Stimulated activated CD8-positive, alpha-beta memory T cell treated with anti-CD3 and anti-CD28 coated beads, Interleukin-12 subunit alpha, Interleukin-12 subunit beta, amount 100 ng/mL, for 24 hours (primary cell): ENCODE measurements around the gene ZBTB38.

Source experiments
- DNase-seq: peaks from one replicate; pipeline ENCODE4 v3.0.0-alpha.2; 2020; ENCODE audit errors: extremely low read depth

Gene ZBTB38

GRCh38 chr3:141403576-141403975 is 35.3 kb downstream of the ZBTB38 start:
- no peak for DNase-seq

DNA sequence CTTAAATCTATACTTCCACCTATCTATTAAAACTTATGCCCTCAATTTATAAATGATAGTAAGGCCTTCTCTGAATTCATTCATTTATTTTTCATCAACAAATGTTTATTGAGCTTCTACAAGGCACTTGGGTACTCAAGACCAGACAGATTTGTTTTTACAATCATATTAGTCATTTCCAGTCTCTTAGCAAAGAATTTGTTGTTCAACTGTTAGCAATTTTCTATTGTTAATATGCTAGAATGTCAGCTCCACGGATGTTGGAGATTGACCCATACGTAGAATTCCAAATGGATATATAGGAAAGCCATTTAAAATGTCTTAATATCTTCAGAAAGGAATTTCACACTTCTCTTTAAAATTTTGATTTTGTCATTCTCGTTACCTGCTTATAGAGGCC is 36.7 kb downstream of the ZBTB38 start:
- DNase-seq, result no peak

- no peak for DNase-seq
Measured at GRCh38 chr3:141405591-141405990, 37.3 kb downstream of the ZBTB38 start.

DNA sequence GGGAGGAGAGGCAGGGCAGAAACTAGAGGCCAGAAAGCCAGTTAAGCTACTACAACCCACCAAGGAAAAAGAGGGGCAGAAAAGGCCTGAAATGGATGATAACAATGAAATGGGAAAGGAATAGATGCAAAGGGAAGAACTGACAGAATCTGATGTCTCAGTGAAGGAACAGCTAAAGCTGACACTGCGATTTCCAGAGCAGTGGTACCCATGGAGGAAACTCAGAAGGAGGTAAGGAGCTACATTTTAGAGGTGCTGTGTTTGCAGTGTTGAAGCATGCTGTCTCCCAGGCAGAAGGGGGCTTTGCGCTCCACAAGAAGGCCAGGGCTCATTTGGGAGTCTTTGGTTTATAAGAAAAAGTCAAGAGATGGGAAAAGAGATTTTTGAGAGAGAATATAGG is 38.0 kb downstream of the ZBTB38 start:
- no peak for DNase-seq

DNA sequence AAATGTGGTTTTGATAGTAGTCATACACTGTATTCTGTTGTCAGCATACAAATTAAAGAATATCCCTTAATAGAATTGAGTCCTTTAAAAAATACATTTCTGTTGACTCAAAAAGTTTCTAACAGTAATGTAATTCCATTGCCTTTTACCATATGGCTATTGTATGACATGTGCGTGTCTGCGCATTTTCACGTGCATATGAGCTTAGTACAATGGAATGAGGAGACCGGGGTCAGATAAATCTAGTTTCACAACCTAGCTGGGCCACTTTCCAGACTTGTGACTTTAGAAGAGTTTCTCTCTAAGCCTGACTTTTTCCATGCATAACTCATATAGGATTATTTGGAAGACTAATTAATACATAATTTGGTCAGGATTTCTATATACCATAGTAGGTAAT is 38.7 kb downstream of the ZBTB38 start:
- no peak for DNase-seq

DNA sequence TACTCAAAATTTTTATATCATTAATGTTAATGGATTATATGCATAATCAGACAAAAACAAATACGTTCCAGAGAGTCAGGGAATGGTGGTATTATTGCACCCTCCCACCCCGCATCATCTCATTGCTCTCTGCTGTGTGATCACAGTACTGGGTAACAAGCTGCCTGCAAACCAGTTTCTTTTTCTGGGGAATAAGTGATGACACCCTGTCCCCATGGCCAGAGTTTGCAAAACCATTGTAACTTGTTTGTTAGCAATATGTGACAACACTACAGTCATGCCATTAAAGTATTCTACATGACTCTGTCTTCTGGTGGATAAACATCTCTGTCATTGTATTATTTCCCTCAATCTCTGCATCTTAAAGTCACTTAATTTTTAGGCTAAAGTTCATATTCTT is 39.5 kb downstream of the ZBTB38 start:
- DNase-seq, result no peak

GRCh38 chr3:141408596-141408995 is 40.3 kb downstream of the ZBTB38 start:
- no peak for DNase-seq

GRCh38 chr3:141409940-141410241 is 41.6 kb downstream of the ZBTB38 start:
- no peak for DNase-seq

DNA sequence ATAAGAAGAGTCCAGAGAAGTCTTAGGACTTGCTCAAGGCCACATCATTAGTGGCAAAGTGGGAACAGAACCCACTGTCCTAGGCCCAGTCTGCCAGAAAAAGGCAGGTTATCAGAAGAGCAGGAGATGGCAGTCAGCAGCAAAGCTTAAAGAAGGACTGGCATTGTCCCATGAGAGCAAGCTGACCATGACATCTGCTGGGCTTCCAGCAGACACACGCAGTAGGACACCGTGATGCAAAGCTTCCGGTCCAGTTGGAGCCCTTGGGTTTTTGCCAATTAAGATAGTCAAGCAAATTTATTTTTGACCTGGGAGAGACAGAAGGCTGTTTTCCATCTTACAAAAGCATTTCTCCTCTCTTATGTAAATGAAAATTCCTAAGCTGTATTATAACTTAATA is 42.1 kb downstream of the ZBTB38 start:
- DNase-seq, result no peak

- no peak for DNase-seq
Measured at GRCh38 chr3:141410846-141411245, 42.5 kb downstream of the ZBTB38 start.

DNA sequence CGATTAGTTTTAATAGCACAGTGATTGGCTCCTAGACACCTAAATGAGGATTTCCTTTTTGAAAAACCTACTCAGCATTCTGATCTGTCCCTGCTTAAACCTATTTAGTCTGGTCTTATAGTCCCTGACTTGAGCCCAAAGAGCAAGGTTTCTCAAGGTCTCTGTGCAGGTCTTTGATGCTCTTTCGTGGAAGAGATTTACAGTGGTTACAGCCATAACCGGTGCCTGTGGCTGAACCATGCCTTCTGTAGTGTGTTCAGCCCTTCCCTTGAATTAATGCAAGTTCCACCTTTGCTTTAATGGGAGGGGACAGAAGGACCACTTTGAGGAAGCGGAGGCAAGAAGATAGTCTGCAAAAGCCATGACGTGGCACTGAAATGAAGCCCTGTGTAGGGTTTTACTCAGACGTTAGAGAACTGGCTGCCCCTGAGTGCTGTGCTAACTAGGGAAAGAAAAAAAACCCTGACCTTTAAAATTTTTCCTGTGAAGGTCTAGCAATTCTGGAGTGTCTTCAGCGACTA is 43.0 kb downstream of the ZBTB38 start:
- no peak for DNase-seq

GRCh38 chr3:141412087-141412935 is 44.0 kb downstream of the ZBTB38 start:
- DNase-seq, result peak; percentile 22

DNA sequence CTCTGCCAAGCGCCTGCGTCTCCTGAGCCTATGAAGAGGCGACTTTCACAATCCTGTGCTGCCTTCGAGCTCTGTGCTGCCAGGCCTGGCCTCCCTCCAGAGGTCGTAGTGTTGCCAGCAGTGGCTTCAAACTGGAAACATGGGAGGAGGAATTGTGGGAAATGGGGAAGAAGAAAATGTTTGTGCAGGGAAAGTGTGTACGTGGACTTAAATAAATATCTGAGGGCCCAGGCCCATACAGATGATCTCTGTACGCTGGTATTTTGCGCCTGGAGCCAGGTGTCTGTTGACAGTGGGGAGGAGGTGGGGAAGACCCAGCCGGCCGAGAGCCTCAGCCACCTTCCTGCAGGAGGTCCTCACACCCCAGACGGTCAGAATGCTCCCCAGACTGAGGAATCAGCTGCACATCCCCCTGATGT is 44.6 kb downstream of the ZBTB38 start:
- DNase-seq, result no peak

GRCh38 chr3:141413391-141413790 is 45.1 kb downstream of the ZBTB38 start:
- no peak for DNase-seq

DNA sequence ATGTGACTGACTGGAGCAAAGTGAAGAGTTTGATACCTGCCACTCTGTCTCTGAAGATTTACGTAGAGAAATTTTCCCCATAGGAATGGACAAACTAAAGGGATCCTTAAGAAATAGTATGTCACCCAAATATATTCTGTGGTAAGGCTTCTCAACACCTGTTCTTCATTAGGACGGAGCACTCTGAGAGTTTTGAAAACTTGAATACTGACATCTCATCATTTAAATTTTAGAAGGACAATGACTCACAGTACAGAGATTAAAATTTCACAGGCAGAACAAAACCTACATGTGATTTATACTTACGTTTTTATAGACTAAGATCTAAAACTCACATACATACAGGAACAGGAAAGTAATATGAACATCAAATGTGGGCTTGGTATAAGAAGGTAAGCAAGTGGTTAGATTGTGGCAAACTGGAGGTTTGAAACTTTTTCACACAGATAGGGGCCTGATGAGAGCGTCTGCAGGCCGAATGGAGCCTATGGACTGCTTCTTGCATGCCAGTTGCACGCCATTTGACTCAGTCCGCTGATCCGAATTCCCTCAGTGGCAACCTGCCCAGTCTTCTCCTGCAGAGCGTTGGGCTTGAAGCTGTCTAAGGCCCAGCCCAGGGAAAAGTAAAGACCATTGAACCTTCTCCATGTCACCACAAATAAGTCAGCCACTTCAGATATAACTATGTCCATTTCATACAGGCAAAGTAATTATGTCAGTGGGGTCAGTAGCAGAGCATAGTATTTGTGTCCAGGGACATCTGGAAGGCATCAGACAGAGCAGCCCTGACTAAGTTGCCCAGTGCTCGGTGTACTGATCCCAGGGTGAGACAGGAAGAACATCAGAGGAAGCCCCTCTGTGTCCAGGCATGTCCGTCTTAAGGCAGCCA is 45.7 kb downstream of the ZBTB38 start:
- DNase-seq, result no peak

- DNase-seq, result no peak
Measured at GRCh38 chr3:141414800-141415462, 46.6 kb downstream of the ZBTB38 start.

DNA sequence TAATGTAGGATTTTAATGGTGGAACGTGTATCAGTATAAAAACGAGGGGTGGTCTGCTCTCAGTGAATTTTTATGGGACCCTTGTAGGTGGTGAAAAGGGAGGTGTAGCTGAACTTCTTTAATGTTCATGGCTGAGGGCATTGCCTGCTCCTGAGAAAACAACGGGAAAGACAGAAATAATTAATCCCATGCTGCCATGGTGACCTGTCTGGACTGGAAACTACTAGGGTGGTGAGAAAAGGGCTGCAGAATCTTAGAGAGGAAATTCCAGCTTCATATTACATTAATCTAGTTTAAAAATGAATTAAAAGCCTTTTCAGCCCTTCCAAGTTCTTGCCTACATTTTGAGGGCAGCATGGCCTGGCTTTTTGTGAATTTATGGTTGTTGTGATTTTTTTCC is 47.6 kb downstream of the ZBTB38 start:
- DNase-seq, result no peak
